Dedifferentiated amniotic fluid mesenchymal stem cell (primary cell): ENCODE measurements around the gene ZNF260.
"Not testable (repeated sequence)": the region's sequence is repeated elsewhere in the genome, so short reads cannot be mapped to it uniquely, and the experiment has no call there.

ENCODE experiments used
- DNase-seq: peaks from one replicate; pipeline ENCODE4 v3.0.0-alpha.2; 2016; ENCODE audit errors: extremely low spot score

ZNF260 gene

GRCh38 chr19:36528194-36528920, at the start of gene ZNF260:
Gene ZNF260 (minus strand): TSS chr19:36528271. CDS start chr19:36515238, 13,033 bp downstream.
- DNase-seq: peak; percentile 98

- no peak for DNase-seq
These were observed 49.4 kb upstream of the ZNF260 start for GRCh38 chr19:36577271-36577996.

- no peak for DNase-seq
These were observed 46.7 kb upstream of the ZNF260 start for GRCh38 chr19:36574741-36575140.

- peak; percentile 18 for DNase-seq
These were observed 46.0 kb upstream of the ZNF260 start for GRCh38 chr19:36573895-36574720.

GRCh38 chr19:36573020-36573894, 45.2 kb upstream of the ZNF260 start, which contains the start of gene ZNF529:
Gene ZNF529 (minus strand): TSS chr19:36573292. CDS start chr19:36572346, 946 bp downstream.
- peak; percentile 83 for DNase-seq

- DNase-seq: no peak
These were observed 44.5 kb upstream of the ZNF260 start for GRCh38 chr19:36572593-36573019.

- no peak for DNase-seq
These were observed 36.3 kb upstream of the ZNF260 start for GRCh38 chr19:36564391-36564790.

GRCh38 chr19:36547001-36547732, 19.1 kb upstream of the ZNF260 start:
- no peak for DNase-seq

GRCh38 chr19:36528921-36529518, 949 bp upstream of the ZNF260 start:
- DNase-seq: no peak

- DNase-seq: no peak
These were observed 238 bp downstream of the ZNF260 start for GRCh38 chr19:36527873-36528193.

GRCh38 chr19:36527341-36527740, 730 bp downstream of the ZNF260 start:
- no peak for DNase-seq

- DNase-seq: no peak
These were observed 1.5 kb downstream of the ZNF260 start for GRCh38 chr19:36526581-36526980.

- no peak for DNase-seq
These were observed 3.5 kb downstream of the ZNF260 start for GRCh38 chr19:36524617-36525016.

- no peak for DNase-seq
These were observed 14.0 kb downstream of the ZNF260 start for GRCh38 chr19:36514012-36514612.

- no peak for DNase-seq
These were observed 19.7 kb downstream of the ZNF260 start for GRCh38 chr19:36508325-36508724.

- no peak for DNase-seq
These were observed 26.1 kb downstream of the ZNF260 start for GRCh38 chr19:36501973-36502372.

GRCh38 chr19:36497001-36497400, 31.1 kb downstream of the ZNF260 start:
- DNase-seq: no peak

- peak; percentile 27 for DNase-seq
These were observed 35.2 kb downstream of the ZNF260 start for GRCh38 chr19:36492689-36493453.

GRCh38 chr19:36490846-36491245, 37.2 kb downstream of the ZNF260 start:
- not testable (repeated sequence) for DNase-seq
